ENCODE measurements around the gene PRKAB1. TPM values are rescaled to one million over a fixed set of nuclear protein-coding genes. Genes with fewer than 3 reads are reported as not detected.

The PRKAB1 gene
- total and polyA plus RNA-seq, 9 of the 15 experiments (the other 6 are each of a cell fraction or from before 2014, with no cell fraction given) = 32.6 to 94.2 (median 63.8) TPM

DNA sequence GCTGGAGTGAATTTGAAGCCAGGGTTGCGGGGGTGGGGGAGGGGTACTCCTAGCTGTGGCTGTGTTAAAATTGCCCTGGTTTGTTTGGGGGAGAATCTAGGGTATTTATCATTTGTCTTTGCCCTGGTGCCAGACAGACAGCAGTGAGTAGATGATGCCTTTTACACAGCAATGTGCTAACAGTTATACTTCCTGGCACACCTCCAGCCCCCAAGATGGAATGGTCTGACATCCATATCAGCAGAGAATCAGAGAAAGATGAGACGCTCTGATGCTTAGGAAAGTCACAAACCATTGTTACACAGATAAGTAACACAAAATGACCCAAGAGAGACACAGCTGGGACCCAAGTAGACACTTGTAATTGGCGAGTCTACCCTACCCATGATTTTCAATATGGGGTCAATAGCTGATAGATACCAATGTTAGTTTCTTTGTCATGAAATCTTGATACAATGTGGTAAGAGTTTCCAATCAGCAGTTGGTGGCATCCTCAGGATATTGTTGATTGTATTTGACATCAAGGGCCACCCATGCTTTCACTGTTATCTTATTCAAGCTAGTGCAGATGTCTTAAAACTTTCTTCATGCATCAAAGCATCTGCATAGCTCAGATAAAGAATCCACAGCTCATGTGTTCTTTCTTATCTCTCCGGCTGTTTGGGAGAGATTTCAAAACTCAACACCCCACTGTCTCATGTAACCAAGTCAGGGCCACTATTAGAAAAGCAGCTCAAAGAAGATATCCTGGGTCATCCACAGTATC, 2.6 kb upstream of the PRKAB1 start (continued):
- peak; percentile 99 for TF ChIP-seq FOXM1 (IDR thresholded peaks at IDR 0.05; ENCODE audit: low read depth)
- no peak for TF ChIP-seq FOXM1 (CRISPR knock-in tag; IDR thresholded peaks at IDR 0.05; ENCODE audit: low read depth)
- peak in 1 of 2 experiments; percentile 87 for TF ChIP-seq NCOA2 (IDR thresholded peaks at IDR 0.05; ENCODE audit: partially characterized antibody in 2 of 2)
- peak; percentile 26; the same call in 1 of the 2 replicates for TF ChIP-seq MAFK (IDR thresholded peaks at IDR 0.05; ENCODE audit: low read length)
- peak; percentile 93 for TF ChIP-seq MEF2D (tag; conservative IDR thresholded peaks at IDR 0.05; ENCODE audit: low read depth)
- TF ChIP-seq, protein P1, sequence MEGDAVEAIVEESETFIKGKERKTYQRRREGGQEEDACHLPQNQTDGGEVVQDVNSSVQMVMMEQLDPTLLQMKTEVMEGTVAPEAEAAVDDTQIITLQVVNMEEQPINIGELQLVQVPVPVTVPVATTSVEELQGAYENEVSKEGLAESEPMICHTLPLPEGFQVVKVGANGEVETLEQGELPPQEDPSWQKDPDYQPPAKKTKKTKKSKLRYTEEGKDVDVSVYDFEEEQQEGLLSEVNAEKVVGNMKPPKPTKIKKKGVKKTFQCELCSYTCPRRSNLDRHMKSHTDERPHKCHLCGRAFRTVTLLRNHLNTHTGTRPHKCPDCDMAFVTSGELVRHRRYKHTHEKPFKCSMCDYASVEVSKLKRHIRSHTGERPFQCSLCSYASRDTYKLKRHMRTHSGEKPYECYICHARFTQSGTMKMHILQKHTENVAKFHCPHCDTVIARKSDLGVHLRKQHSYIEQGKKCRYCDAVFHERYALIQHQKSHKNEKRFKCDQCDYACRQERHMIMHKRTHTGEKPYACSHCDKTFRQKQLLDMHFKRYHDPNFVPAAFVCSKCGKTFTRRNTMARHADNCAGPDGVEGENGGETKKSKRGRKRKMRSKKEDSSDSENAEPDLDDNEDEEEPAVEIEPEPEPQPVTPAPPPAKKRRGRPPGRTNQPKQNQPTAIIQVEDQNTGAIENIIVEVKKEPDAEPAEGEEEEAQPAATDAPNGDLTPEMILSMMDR (IDR thresholded peaks at IDR 0.05 in 2 of 3, conservative IDR thresholded peaks at IDR 0.05 in 1 of 3; ENCODE audit: insufficient read depth in 2 of 3, low read depth in 1 of 3, low read length in 3 of 3) = no peak
- no peak for TF ChIP-seq ZC3H8 (IDR thresholded peaks at IDR 0.05)
- peak; percentile 95 for TF ChIP-seq BACH1 (tag; IDR thresholded peaks at IDR 0.05)
- TF ChIP-seq, protein P2, sequence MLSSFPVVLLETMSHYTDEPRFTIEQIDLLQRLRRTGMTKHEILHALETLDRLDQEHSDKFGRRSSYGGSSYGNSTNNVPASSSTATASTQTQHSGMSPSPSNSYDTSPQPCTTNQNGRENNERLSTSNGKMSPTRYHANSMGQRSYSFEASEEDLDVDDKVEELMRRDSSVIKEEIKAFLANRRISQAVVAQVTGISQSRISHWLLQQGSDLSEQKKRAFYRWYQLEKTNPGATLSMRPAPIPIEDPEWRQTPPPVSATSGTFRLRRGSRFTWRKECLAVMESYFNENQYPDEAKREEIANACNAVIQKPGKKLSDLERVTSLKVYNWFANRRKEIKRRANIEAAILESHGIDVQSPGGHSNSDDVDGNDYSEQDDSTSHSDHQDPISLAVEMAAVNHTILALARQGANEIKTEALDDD (IDR thresholded peaks at IDR 0.05) = peak; percentile 84
- TF ChIP-seq, protein P3, sequence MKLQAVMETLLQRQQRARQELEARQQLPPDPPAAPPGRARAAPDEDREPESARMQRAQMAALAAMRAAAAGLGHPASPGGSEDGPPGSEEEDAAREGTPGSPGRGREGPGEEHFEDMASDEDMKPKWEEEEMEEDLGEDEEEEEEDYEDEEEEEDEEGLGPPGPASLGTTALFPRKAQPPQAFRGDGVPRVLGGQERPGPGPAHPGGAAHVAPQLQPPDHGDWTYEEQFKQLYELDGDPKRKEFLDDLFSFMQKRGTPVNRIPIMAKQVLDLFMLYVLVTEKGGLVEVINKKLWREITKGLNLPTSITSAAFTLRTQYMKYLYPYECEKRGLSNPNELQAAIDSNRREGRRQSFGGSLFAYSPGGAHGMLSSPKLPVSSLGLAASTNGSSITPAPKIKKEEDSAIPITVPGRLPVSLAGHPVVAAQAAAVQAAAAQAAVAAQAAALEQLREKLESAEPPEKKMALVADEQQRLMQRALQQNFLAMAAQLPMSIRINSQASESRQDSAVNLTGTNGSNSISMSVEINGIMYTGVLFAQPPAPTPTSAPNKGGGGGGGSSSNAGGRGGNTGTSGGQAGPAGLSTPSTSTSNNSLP (IDR thresholded peaks at IDR 0.05; ENCODE audit: borderline replicate concordance, low read depth, low read length) = peak; percentile 78
- TF ChIP-seq ZKSCAN1 (IDR thresholded peaks at IDR 0.05; ENCODE audit: low read depth, low read length) = 0 out of 2 replicates have a peak, but pooled peaks have one; percentile 24
- peak; percentile 84 for TF ChIP-seq ZNF583 (CRISPR knock-in tag; IDR thresholded peaks at IDR 0.05)
- peak; percentile 92 for TF ChIP-seq NCOA4 (IDR thresholded peaks at IDR 0.05; ENCODE audit: partially characterized antibody)
- no peak for TF ChIP-seq LARP7 (IDR thresholded peaks at IDR 0.05)
- TF ChIP-seq NFIC (IDR thresholded peaks at IDR 0.05) = peak; percentile 99
- TF ChIP-seq CCNT2 (IDR thresholded peaks at IDR 0.05; ENCODE audit: borderline replicate concordance, extremely low read depth, insufficient read length, low read depth, low read length) = peak; percentile 98
- TF ChIP-seq KHSRP (IDR thresholded peaks at IDR 0.05) = peak; percentile 97
- TF ChIP-seq, protein P4, sequence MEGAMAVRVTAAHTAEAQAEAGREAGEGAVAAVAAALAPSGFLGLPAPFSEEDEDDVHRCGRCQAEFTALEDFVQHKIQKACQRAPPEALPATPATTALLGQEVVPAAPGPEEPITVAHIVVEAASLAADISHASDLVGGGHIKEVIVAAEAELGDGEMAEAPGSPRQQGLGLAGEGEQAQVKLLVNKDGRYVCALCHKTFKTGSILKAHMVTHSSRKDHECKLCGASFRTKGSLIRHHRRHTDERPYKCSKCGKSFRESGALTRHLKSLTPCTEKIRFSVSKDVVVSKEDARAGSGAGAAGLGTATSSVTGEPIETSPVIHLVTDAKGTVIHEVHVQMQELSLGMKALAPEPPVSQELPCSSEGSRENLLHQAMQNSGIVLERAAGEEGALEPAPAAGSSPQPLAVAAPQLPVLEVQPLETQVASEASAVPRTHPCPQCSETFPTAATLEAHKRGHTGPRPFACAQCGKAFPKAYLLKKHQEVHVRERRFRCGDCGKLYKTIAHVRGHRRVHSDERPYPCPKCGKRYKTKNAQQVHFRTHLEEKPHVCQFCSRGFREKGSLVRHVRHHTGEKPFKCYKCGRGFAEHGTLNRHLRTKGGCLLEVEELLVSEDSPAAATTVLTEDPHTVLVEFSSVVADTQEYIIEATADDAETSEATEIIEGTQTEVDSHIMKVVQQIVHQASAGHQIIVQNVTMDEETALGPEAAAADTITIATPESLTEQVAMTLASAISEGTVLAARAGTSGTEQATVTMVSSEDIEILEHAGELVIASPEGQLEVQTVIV (CRISPR knock-in tag; IDR thresholded peaks at IDR 0.05; ENCODE audit: borderline replicate concordance) = no peak
- TF ChIP-seq GATAD2A (IDR thresholded peaks at IDR 0.05) = peak; percentile 65; the same call in 1 of the 2 replicates
- TF ChIP-seq GATA2 (CRISPR knock-in tag; IDR thresholded peaks at IDR 0.05) = peak; percentile 99
- peak; percentile 97; the same call in 1 of the 2 replicates for TF ChIP-seq HLTF (IDR thresholded peaks at IDR 0.05)
- TF ChIP-seq SMAD3 (CRISPR knock-in tag; conservative IDR thresholded peaks at IDR 0.05) = peak; percentile 97
- TF ChIP-seq ZNF324 (CRISPR knock-in tag; IDR thresholded peaks at IDR 0.05) = 0 out of 2 replicates have a peak, but pooled peaks have one; percentile 45

Data from K562 (cell line).